IgD-negative memory B cell (primary cell): ENCODE results near the gene AGAP1. TPM values are rescaled to one million over a fixed set of nuclear protein-coding genes. Genes with fewer than 3 reads are reported as not detected.
A peak's percentile ranks its signal among the peaks of the same experiment; 100 is the strongest.

Source experiments
- H3K27ac Mint-ChIP-seq, 3 donors: one replicate each; pipeline ENCODE4 v1.8.0; 2020 to 2022; ENCODE audit warnings: mild to moderate bottlenecking in 3 of 3, mixed read lengths in 3 of 3, moderate library complexity in 1 of 3
- H3K27me3 Mint-ChIP-seq: one replicate; pipeline ENCODE4 v1.8.0; 2021; ENCODE audit warnings: mixed read lengths
- H3K36me3 Mint-ChIP-seq: one replicate; pipeline ENCODE4 v1.8.0; 2020; ENCODE audit warnings: mild to moderate bottlenecking, mixed read lengths
- H3K4me1 Mint-ChIP-seq, 3 donors: one replicate each; pipeline ENCODE4 v1.8.0; 2020 to 2022; ENCODE audit warnings: mixed read lengths in 3 of 3, mild to moderate bottlenecking in 1 of 3
- H3K4me3 Mint-ChIP-seq, 4 donors: one replicate each; pipeline ENCODE4 v1.8.0; 2020 to 2022; ENCODE audit warnings: mild to moderate bottlenecking in 4 of 4, mixed read lengths in 4 of 4, moderate library complexity in 3 of 4
- H3K9me3 Mint-ChIP-seq, 3 donors: one replicate each; pipeline ENCODE4 v1.8.0; 2020 to 2021; ENCODE audit warnings: mixed read lengths in 3 of 3, mild to moderate bottlenecking in 1 of 3
- polyA plus RNA-seq: library from polyadenylated mRNA; unstranded; fragments of 300-500 nt; fragmentation: Illumina TruSeq; gene quantifications from one replicate; pipeline ENCODE4 v1.2.3, GENCODE V29; 2021

AGAP1 gene
- polyA plus RNA-seq, 1 donor from 2014 or later, result not detected

GRCh38 chr2:235679471-235679870 is 185.6 kb downstream of the AGAP1 start:
- H3K27me3 Mint-ChIP-seq, result peaks cover 4% of the 10 kb centered on the region
- H3K4me3 Mint-ChIP-seq, result no peak overlapping the region
- no peaks in the 10 kb centered on the region for H3K9me3 Mint-ChIP-seq
- H3K4me1 Mint-ChIP-seq, result no peaks in the 10 kb centered on the region
- no peak overlapping the region for H3K27ac Mint-ChIP-seq
- H3K36me3 Mint-ChIP-seq, result no peaks in the 10 kb centered on the region

GRCh38 chr2:235685024-235685721 is 191.3 kb downstream of the AGAP1 start:
- Mint-ChIP-seq H3K4me3 (peak overlapping the region in 1 of 4 donors; percentile 0), H3K9me3 (no peaks in the 10 kb centered on the region), H3K27ac (no peak overlapping the region), H3K4me1 (no peaks in the 10 kb centered on the region), H3K36me3 (no peaks in the 10 kb centered on the region), H3K27me3 (peaks cover 3% of the 10 kb centered on the region)

GRCh38 chr2:235688511-235689426 is 194.9 kb downstream of the AGAP1 start:
- Mint-ChIP-seq H3K36me3 (no peaks in the 10 kb centered on the region), H3K27ac (no peak overlapping the region), H3K27me3 (peaks cover 3% of the 10 kb centered on the region), H3K4me3 (no peak overlapping the region), H3K4me1 (no peaks in the 10 kb centered on the region), H3K9me3 (no peaks in the 10 kb centered on the region)

GRCh38 chr2:235689427-235689853 is 195.6 kb downstream of the AGAP1 start:
- Mint-ChIP-seq H3K36me3 (no peaks in the 10 kb centered on the region), H3K27me3 (peaks cover 3% of the 10 kb centered on the region), H3K27ac (no peak overlapping the region), H3K9me3 (no peaks in the 10 kb centered on the region), H3K4me1 (no peaks in the 10 kb centered on the region), H3K4me3 (no peak overlapping the region)

GRCh38 chr2:235690082-235690808 is 196.4 kb downstream of the AGAP1 start:
- H3K4me1 Mint-ChIP-seq, result no peaks in the 10 kb centered on the region
- no peaks in the 10 kb centered on the region for H3K9me3 Mint-ChIP-seq
- H3K36me3 Mint-ChIP-seq, result no peaks in the 10 kb centered on the region
- H3K4me3 Mint-ChIP-seq, result no peak overlapping the region
- H3K27ac Mint-ChIP-seq, result no peak overlapping the region
- H3K27me3 Mint-ChIP-seq, result peaks cover 3% of the 10 kb centered on the region

- H3K27ac Mint-ChIP-seq, result no peak overlapping the region
- no peaks in the 10 kb centered on the region for H3K36me3 Mint-ChIP-seq
- no peaks in the 10 kb centered on the region for H3K9me3 Mint-ChIP-seq
- no peak overlapping the region for H3K4me3 Mint-ChIP-seq
- no peaks in the 10 kb centered on the region for H3K4me1 Mint-ChIP-seq
- peaks cover 1% of the 10 kb centered on the region for H3K27me3 Mint-ChIP-seq
Observed at GRCh38 chr2:235690809-235691450, 197.1 kb downstream of the AGAP1 start.

GRCh38 chr2:235692076-235692475 is 198.2 kb downstream of the AGAP1 start:
- Mint-ChIP-seq H3K4me3 (no peak overlapping the region), H3K36me3 (no peaks in the 10 kb centered on the region), H3K4me1 (no peaks in the 10 kb centered on the region), H3K9me3 (no peaks in the 10 kb centered on the region), H3K27me3 (peaks cover 1% of the 10 kb centered on the region), H3K27ac (no peak overlapping the region)

- Mint-ChIP-seq H3K27ac (no peak overlapping the region), H3K9me3 (no peaks in the 10 kb centered on the region)
Observed at GRCh38 chr2:235692671-235693171, 198.9 kb downstream of the AGAP1 start.

GRCh38 chr2:235693279-235693678 is 199.4 kb downstream of the AGAP1 start:
- H3K27me3 Mint-ChIP-seq, result no peaks in the 10 kb centered on the region
- H3K9me3 Mint-ChIP-seq, result no peaks in the 10 kb centered on the region
- H3K27ac Mint-ChIP-seq, result no peak overlapping the region
- H3K4me3 Mint-ChIP-seq, result no peak overlapping the region
- no peaks in the 10 kb centered on the region for H3K4me1 Mint-ChIP-seq
- H3K36me3 Mint-ChIP-seq, result no peaks in the 10 kb centered on the region

More at GRCh38 chr2:235692671-235693171, 198.9 kb downstream of the AGAP1 start:
- H3K27me3 Mint-ChIP-seq, result peaks cover 1% of the 10 kb centered on the region
- no peaks in the 10 kb centered on the region for H3K4me1 Mint-ChIP-seq
- no peak overlapping the region for H3K4me3 Mint-ChIP-seq
- H3K36me3 Mint-ChIP-seq, result no peaks in the 10 kb centered on the region

GRCh38 chr2:235694721-235695601 is 201.1 kb downstream of the AGAP1 start:
- Mint-ChIP-seq H3K9me3 (no peaks in the 10 kb centered on the region), H3K4me3 (no peak overlapping the region), H3K27me3 (no peaks in the 10 kb centered on the region), H3K36me3 (no peaks in the 10 kb centered on the region), H3K4me1 (no peaks in the 10 kb centered on the region), H3K27ac (no peak overlapping the region)

- Mint-ChIP-seq H3K27ac (no peak overlapping the region), H3K4me3 (no peak overlapping the region), H3K4me1 (no peaks in the 10 kb centered on the region), H3K9me3 (no peaks in the 10 kb centered on the region), H3K36me3 (no peaks in the 10 kb centered on the region), H3K27me3 (no peaks in the 10 kb centered on the region)
Observed at GRCh38 chr2:235695602-235695895, 201.7 kb downstream of the AGAP1 start.

GRCh38 chr2:235697041-235697440 is 203.2 kb downstream of the AGAP1 start:
- no peaks in the 10 kb centered on the region for H3K36me3 Mint-ChIP-seq
- H3K9me3 Mint-ChIP-seq, result no peaks in the 10 kb centered on the region
- no peaks in the 10 kb centered on the region for H3K4me1 Mint-ChIP-seq
- no peak overlapping the region for H3K27ac Mint-ChIP-seq
- no peaks in the 10 kb centered on the region for H3K27me3 Mint-ChIP-seq
- H3K4me3 Mint-ChIP-seq, result no peak overlapping the region

- no peaks in the 10 kb centered on the region for H3K4me1 Mint-ChIP-seq
- H3K27ac Mint-ChIP-seq, result no peak overlapping the region
Observed at GRCh38 chr2:235698028-235698427, 204.2 kb downstream of the AGAP1 start.

GRCh38 chr2:235698491-235698890 is 204.6 kb downstream of the AGAP1 start:
- Mint-ChIP-seq H3K9me3 (no peaks in the 10 kb centered on the region), H3K27ac (no peak overlapping the region), H3K27me3 (no peaks in the 10 kb centered on the region), H3K4me1 (no peaks in the 10 kb centered on the region), H3K4me3 (no peak overlapping the region), H3K36me3 (no peaks in the 10 kb centered on the region)

More at GRCh38 chr2:235698028-235698427, 204.2 kb downstream of the AGAP1 start:
- H3K4me3 Mint-ChIP-seq, result no peak overlapping the region
- no peaks in the 10 kb centered on the region for H3K27me3 Mint-ChIP-seq
- no peaks in the 10 kb centered on the region for H3K36me3 Mint-ChIP-seq
- H3K9me3 Mint-ChIP-seq, result no peaks in the 10 kb centered on the region
